Heart left ventricle (tissue), 16 donors: ENCODE measurements around the gene TRUB2. TPM values are rescaled to one million over a fixed set of nuclear protein-coding genes. Genes with fewer than 3 reads are reported as not detected.

Experiments
- ATAC-seq, 4 donors: fragments of 200-7000 bp; cut with Tn5 transposase; one replicate each; pipeline ENCODE4 v1.9.1; 2020 to 2022; ENCODE audit warnings: moderate library complexity in 4 of 4, mild to moderate bottlenecking in 3 of 4, moderate number of reproducible peaks in 1 of 4
- DNase-seq, 5 donors: peaks; one replicate each; pipeline ENCODE4 v3.0.0-alpha.2; 2020
- H3K27ac ChIP-seq, 12 donors: fragments of 200-600 bp; sonication (generic) in 4 of 12; one replicate each; pipeline versions ENCODE4 v1.5.0 to v1.8.0; 2016 to 2022; ENCODE audit warnings: mild to moderate bottlenecking in 2 of 12
- H3K27me3 ChIP-seq, 9 donors: fragments of 200-600 bp; sonication (generic) in 2 of 9; one replicate each; pipeline versions ENCODE4 v1.5.1 to v1.8.0; 2016 to 2022; ENCODE audit warnings: mild to moderate bottlenecking in 3 of 9
- H3K36me3 ChIP-seq, 9 donors: fragments of 200-600 bp; sonication (generic) in 2 of 9; one replicate each; pipeline versions ENCODE4 v1.5.0 to v1.8.0; 2018 to 2022; ENCODE audit warnings: mild to moderate bottlenecking in 2 of 9
- H3K4me1 ChIP-seq, 12 donors: fragments of 200-600 bp; sonication (generic) in 4 of 12; one replicate each; pipeline versions ENCODE4 v1.5.0 to v1.8.0; 2016 to 2022; ENCODE audit warnings: mild to moderate bottlenecking in 3 of 12
- H3K4me3 ChIP-seq, 12 donors: fragments of 200-600 bp; sonication (generic) in 4 of 12; one replicate each; pipeline versions ENCODE4 v1.5.0 to v1.8.0; 2017 to 2022; ENCODE audit warnings: mild to moderate bottlenecking in 9 of 12, moderate library complexity in 4 of 12
- H3K9me3 ChIP-seq, 12 donors: fragments of 200-600 bp; sonication (generic) in 4 of 12; one replicate each; pipeline versions ENCODE4 v1.5.0 to v1.8.0; 2016 to 2022; ENCODE audit warnings: mild to moderate bottlenecking in 1 of 12
- CTCF ChIP-seq, 12 donors: fragments of 200-600 bp; sonication (generic) in 4 of 12; IDR thresholded peaks; one replicate each; pipeline versions ENCODE4 v1.5.0 to v1.8.0; 2018 to 2022; ENCODE audit warnings: antibody characterized with exemption in 12 of 12, mild to moderate bottlenecking in 5 of 12
- POLR2A ChIP-seq, 2 donors: fragments of 450-650 bp; IDR thresholded peaks; one replicate each; pipeline ENCODE4 v1.6.1; 2017; ENCODE audit warnings: antibody characterized with exemption in 2 of 2, mild to moderate bottlenecking in 2 of 2, moderate library complexity in 2 of 2
- WGBS, 4 donors: extraction: QIAGEN DNeasy Blood & Tissue Kit in 2 of 4; methylation state at CpG; one replicate each; pipeline versions ENCODE4 v1.1.5 to v1.1.7; 2013 to 2018; 5-methylcytosine and 5-hydroxymethylcytosine counted together
- intact Hi-C, 10 donors: fragments of 100-400 bp; cut with DNase I; formaldehyde crosslinking; loops; one replicate each; pipeline versions ENCODE4 v1.11.1 to v1.14.2; 2022
- polyA plus RNA-seq, 2 donors: library from polyadenylated mRNA; stranded (reverse); fragments of 200-250 nt; gene quantifications; one replicate each; pipeline ENCODE4 v1.2.3, GENCODE V29; 2013
- total RNA-seq, 9 donors: library from RNA; depleted of rRNA in 2 of 9; stranded (reverse); fragments of >200 nt in 2 of 9; fragmentation: NEBNext Ultra II Directional in 3 of 9; extraction: Animal tissue kit (Norgen Biotek cat#: 25700) in 3 of 9; gene quantifications; one replicate each; pipeline versions ENCODE4 v1.1.0 to v1.2.4, GENCODE V29; 2016 to 2023
- donor health status: ischemic (EF 13 %, LVEDD 7.1; RV severe dilation, severe dysfunction).
- donor health status: healthy with polysubstance abuse.
- donor health status: DM: no; HTN: yes; CAD: no.
- donor health status: DM: no; HTN: no; CAD: no.
- donor health status: ischemic (EF 25% LVEDD 6.9; RV normal size, moderate dysfunction).
- donor health status: ischemic (EF 25% LVEDD 5.7; RV mildly dilated, moderate dysfunction).
- donor health status: healthy.
- donor health status: DM: yes; HTN: yes; CAD: no.
- donor health status: ischemic (EF 35%, LVEDD 5.7; RV mildly dilated, moderate dysfunction).
- donor health status: nonischemic (EF 11% LVEDD 7.7; RV severe dilation, severe dysfunction).
- donor health status: DM: yes; HTN: yes; CAD: no.
- donor health status: PGD.
- donor health status: ischemic (EF 29% LVEDD 5.4; RV normal size, mild dysfunction).
- donor health status: nonischemic (EF 23%, LVEDD 6.1; RV moderate dilation, normal function).

Gene TRUB2
- total and polyA plus RNA-seq, 11 donors = 12.9 to 49.7 (median 34.4) TPM

DNA sequence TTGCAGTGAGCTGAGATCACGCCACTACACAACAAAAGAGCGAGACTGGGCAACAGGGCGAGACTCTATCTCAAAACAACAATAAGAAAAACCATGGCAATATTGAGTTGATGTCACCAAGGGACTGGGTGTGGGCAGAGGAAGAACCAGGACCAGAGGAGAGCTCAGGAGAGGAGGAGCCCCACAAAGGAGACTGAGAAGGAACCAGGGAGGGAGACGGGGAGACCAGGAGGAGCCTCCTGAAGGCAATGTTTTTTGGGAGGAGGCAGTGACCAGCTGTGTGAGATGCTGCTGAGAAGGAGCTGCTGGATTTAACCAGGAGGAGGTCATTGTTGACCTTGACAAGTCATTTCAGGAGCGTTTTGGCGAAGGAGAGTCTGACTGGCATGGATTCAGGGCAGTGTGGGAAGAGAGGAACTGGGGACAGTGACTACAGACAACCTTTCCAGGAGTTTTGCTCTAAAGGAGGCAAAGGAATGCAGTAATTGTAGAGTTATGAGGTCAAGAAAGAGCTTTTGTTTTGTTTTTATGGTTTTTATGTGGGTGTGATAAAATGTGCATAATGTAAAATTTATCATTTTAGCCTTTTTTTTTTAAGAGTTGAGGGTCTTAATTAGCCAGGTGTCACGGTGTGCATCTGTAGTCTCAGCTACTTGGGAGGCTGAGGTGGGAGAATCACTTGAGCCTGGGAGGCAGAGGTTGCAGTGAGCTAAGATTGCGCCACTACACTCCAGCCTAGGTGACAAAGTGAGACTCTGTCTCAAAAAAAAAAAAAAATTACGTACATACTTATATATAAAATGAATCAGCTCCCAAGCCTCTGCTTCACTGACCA, 17.9 kb downstream of the TRUB2 start:
- H3K27ac ChIP-seq = no peak overlapping the region
- peaks cover 0 to 18% (median 16%) of the 10 kb centered on the region in 9 donors for H3K36me3 ChIP-seq
- no peaks in the 10 kb centered on the region for H3K9me3 ChIP-seq
- no peaks in the 10 kb centered on the region for H3K27me3 ChIP-seq
- H3K4me3 ChIP-seq = no peak overlapping the region
- 76 to 81% (median 78%) methylated on average over 9 of the region's 9 CpGs for WGBS, 4 donors
- DNase-seq (no peak), ATAC-seq (peak; percentile 20 to 57 (median 30))
- intact Hi-C loops = no loop called here
- TF ChIP-seq POLR2A (IDR thresholded peaks at IDR 0.05) (no peak), CTCF (IDR thresholded peaks at IDR 0.05) (no peak)
- peaks cover 0 to 5% (median 0%) of the 10 kb centered on the region in 12 donors for H3K4me1 ChIP-seq

DNA sequence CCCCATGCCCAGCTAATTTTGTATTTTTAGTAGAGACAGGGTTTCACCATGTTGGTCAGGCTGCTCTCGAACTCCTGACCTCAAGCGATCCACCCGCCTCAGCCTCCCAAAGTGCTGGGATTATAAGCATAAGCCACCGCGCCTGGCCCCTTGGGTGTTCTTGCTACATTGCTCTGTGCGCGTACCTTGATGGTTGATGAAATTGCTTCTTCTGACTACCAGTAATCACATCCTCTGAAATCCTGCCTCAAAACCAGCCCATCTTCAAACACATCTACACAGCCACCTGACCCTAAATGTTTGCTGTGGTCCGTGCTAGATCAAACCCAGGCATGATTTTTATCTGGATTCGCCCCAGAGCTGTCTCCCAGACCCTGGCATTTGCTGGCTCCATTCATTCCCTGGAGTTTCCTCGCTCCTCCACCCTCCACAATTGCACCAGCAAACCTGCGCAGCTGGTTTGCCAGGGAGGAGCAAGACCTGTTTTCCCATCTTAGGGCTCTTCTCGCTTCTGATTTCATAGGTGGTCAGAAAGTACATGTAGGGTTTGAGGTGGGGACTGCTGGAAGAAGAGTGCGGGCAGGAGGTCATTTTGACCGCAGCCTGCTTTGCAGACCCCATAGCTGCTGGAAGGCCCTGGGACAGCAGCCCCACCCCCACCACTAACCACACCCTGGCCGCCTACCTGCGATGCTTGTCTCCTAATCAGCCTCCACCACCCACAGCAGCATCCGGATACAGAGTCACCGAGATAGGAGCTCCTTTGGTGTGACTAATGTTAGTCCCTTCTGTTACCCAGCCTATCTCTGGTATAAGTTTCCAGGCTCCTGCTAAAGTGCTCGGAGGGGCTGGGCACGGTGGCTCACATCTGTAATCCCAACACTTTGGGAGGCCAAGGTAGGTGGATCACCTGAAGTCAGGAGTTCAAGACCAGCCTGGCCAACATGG, 23.4 kb downstream of the TRUB2 start:
- intact Hi-C loops = loop anchor here in 4 of 10 donors (5.0 to 10.0 kb wide), 5 partner anchors 43 to 336 kb away; partner anchors contain the start of gene SLC27A4 (in 3 of the 4)
- TF ChIP-seq CTCF (IDR thresholded peaks at IDR 0.05) (no peak), POLR2A (IDR thresholded peaks at IDR 0.05) (no peak)
- Histone ChIP-seq H3K36me3 (peaks cover 0 to 5% (median 0%) of the 10 kb centered on the region in 9 donors), H3K4me1 (peaks cover 0 to 6% (median 0%) of the 10 kb centered on the region in 12 donors), H3K9me3 (no peaks in the 10 kb centered on the region), H3K27me3 (no peaks in the 10 kb centered on the region), H3K4me3 (no peak overlapping the region), H3K27ac (no peak overlapping the region)
- ATAC-seq (no peak), DNase-seq (no peak)
- WGBS, 4 donors = 90 to 93% (median 92%) methylated on average over 18 to 20 of the region's 20 CpGs

- TF ChIP-seq POLR2A (IDR thresholded peaks at IDR 0.05) = no peak
- no peak for TF ChIP-seq CTCF (IDR thresholded peaks at IDR 0.05)
- Histone ChIP-seq H3K36me3 (peaks cover 0 to 6% (median 0%) of the 10 kb centered on the region in 9 donors), H3K4me3 (no peak overlapping the region), H3K9me3 (no peaks in the 10 kb centered on the region), H3K27ac (no peak overlapping the region), H3K4me1 (peaks cover 0 to 6% (median 0%) of the 10 kb centered on the region in 12 donors), H3K27me3 (no peaks in the 10 kb centered on the region)
- 88 to 98% (median 94%) methylated on average over 1 to 2 of the region's 2 CpGs for WGBS, 4 donors
- ATAC-seq (no peak), DNase-seq (no peak)
- intact Hi-C loops = loop anchor here in 6 of 10 donors (2.0 to 10.0 kb wide), 7 partner anchors 44 to 338 kb away; partner anchors contain the start of gene SLC27A4 (in 4 of the 6)
Observed at GRCh38 chr9:128297221-128297773, 24.9 kb downstream of the TRUB2 start.
